Upper lobe of right lung (tissue), 1 donor: ENCODE data around the gene RAD50. TPM values are rescaled to one million over a fixed set of nuclear protein-coding genes. Genes with fewer than 3 reads are reported as not detected.
"Not testable (repeated sequence)": the region's sequence is repeated elsewhere in the genome, so short reads cannot be mapped to it uniquely, and the experiment has no call there.

Experiments
- ATAC-seq: fragments of 200-7000 bp; cut with Tn5 transposase; one replicate; pipeline ENCODE4 v1.9.1; 2020; ENCODE audit warnings: mild to moderate bottlenecking, moderate library complexity
- DNase-seq: peaks from one replicate; pipeline ENCODE4 v3.0.0-alpha.2; 2020
- H3K27ac ChIP-seq: fragments of 200-600 bp; one replicate; pipeline ENCODE4 v1.8.0; 2022
- H3K27me3 ChIP-seq: fragments of 200-600 bp; one replicate; pipeline ENCODE4 v1.8.0; 2022; ENCODE audit warnings: mild to moderate bottlenecking
- H3K36me3 ChIP-seq: fragments of 200-600 bp; one replicate; pipeline ENCODE4 v1.8.0; 2022
- H3K4me1 ChIP-seq: fragments of 200-600 bp; one replicate; pipeline ENCODE4 v1.8.0; 2022
- H3K4me3 ChIP-seq: fragments of 200-600 bp; one replicate; pipeline ENCODE4 v1.8.0; 2022; ENCODE audit warnings: mild to moderate bottlenecking
- H3K9me3 ChIP-seq: fragments of 200-600 bp; one replicate; pipeline ENCODE4 v1.8.0; 2022
- CTCF ChIP-seq: fragments of 200-600 bp; IDR thresholded peaks from one replicate; pipeline ENCODE4 v1.8.0; 2022; ENCODE audit warnings: antibody characterized with exemption
- intact Hi-C: fragments of 100-400 bp; cut with DNase I; formaldehyde crosslinking; loops from one replicate; pipeline ENCODE4 v1.11.0; 2022
- total RNA-seq: library from RNA; stranded (reverse); fragmentation: NEBNext Ultra II Directional; extraction: Animal tissue kit (Norgen Biotek cat#: 25700); gene quantifications from one replicate; pipeline ENCODE4 v1.2.1, GENCODE V29; 2021
- donor health status: DM: no; HTN: yes; CAD: no; lungs with severe emphysema.

Gene RAD50
- total RNA-seq, 1 donor from 2014 or later: 32.8 TPM

GRCh38 chr5:132629230-132629944, 72.6 kb downstream of the RAD50 start:
- ATAC-seq (no peak), DNase-seq (no peak)
- no peaks in the 10 kb centered on the region for H3K9me3 ChIP-seq
- H3K4me3 ChIP-seq: no peak overlapping the region
- no peak for TF ChIP-seq CTCF
- intact Hi-C loops: no loop called here
- H3K36me3 ChIP-seq: peaks cover 19% of the 10 kb centered on the region
- no peaks in the 10 kb centered on the region for H3K27me3 ChIP-seq
- H3K27ac ChIP-seq: no peak overlapping the region
- no peaks in the 10 kb centered on the region for H3K4me1 ChIP-seq

DNA sequence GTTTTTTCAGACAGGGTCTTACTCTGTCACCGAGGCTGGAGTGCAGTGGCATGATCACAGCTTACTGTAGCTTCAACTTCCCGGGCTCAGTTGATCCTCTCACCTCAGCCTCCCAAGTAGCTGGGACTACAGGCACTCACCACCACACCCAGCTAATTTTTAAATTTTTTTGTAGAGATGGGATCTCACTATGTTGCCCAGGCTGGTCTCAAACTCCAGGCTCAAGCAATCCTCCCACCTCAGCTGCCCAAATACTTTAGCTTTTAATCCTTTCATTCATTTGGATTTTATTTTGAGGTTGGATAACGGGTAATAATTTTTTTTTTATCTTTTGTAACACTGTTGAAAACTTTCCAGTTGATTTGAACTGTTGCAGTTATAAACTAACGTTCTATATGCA, 76.8 kb downstream of the RAD50 start:
- ATAC-seq, DNase-seq, H3K9me3 ChIP-seq, H3K4me1 ChIP-seq, H3K27ac ChIP-seq, H3K27me3 ChIP-seq, intact Hi-C loops, H3K4me3 ChIP-seq: not testable (repeated sequence)
- H3K36me3 ChIP-seq: peaks cover 40% of the 10 kb centered on the region

GRCh38 chr5:132635873-132636272, 79.1 kb downstream of the RAD50 start:
- Histone ChIP-seq H3K36me3 (peaks cover 55% of the 10 kb centered on the region), H3K27me3 (no peaks in the 10 kb centered on the region), H3K4me1 (no peaks in the 10 kb centered on the region), H3K27ac (no peak overlapping the region), H3K9me3 (no peaks in the 10 kb centered on the region), H3K4me3 (no peak overlapping the region)
- TF ChIP-seq CTCF: no peak
- intact Hi-C loops: no loop called here
- DNase-seq (no peak), ATAC-seq (no peak)

GRCh38 chr5:132637241-132637640, 80.5 kb downstream of the RAD50 start:
- Histone ChIP-seq H3K4me3 (no peak overlapping the region), H3K9me3 (no peaks in the 10 kb centered on the region), H3K36me3 (peaks cover 69% of the 10 kb centered on the region), H3K27ac (no peak overlapping the region), H3K4me1 (no peaks in the 10 kb centered on the region), H3K27me3 (no peaks in the 10 kb centered on the region)
- intact Hi-C loops: no loop called here
- ATAC-seq (no peak), DNase-seq (no peak)
- TF ChIP-seq CTCF: no peak

DNA sequence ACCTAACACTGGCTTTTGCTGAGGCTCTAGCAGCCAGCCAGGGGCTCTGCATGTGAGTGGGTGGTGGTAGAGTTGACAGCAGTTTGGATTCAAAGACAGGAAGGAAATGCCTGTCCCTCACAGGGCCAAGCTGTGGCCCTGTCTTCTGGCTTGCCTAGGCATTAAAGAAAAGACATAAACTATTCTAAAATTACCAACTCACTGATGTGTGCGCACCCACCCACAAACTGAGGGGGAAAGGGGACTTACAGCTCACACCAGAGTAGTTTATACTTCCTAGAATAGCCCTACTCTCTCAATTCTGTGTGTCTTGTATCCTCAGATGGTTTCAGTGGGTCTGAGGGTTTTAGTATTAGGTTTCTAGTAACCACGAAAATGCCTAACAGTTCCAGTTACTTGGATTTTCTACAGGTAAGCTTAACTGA, 82.9 kb downstream of the RAD50 start:
- TF ChIP-seq CTCF: no peak
- Histone ChIP-seq H3K4me3 (no peak overlapping the region), H3K36me3 (peaks cover 80% of the 10 kb centered on the region), H3K4me1 (no peaks in the 10 kb centered on the region), H3K9me3 (no peaks in the 10 kb centered on the region), H3K27ac (no peak overlapping the region), H3K27me3 (no peaks in the 10 kb centered on the region)
- DNase-seq (no peak), ATAC-seq (no peak)
- intact Hi-C loops: no loop called here

DNA sequence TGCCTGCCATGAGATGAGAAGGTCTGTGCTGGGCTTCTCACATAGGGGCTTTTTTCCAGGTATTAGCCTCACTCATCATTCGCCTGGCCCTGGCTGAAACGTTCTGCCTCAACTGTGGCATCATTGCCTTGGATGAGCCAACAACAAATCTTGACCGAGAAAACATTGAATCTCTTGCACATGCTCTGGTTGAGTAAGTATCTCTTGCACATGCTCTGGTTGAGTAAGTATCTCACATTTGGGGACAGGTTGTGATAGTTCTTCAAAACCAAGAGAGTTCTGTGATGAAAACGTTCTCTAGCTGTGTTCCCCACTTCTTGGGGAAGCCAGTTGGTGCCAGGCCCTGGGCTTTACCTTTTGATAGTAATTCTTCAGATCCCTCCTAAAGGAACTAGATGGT, 83.8 kb downstream of the RAD50 start:
- no peak for TF ChIP-seq CTCF
- intact Hi-C loops: no loop called here
- ATAC-seq: no peak
- Histone ChIP-seq H3K9me3 (no peaks in the 10 kb centered on the region), H3K4me1 (no peaks in the 10 kb centered on the region), H3K27ac (no peak overlapping the region), H3K4me3 (no peak overlapping the region), H3K27me3 (no peaks in the 10 kb centered on the region), H3K36me3 (peaks cover 75% of the 10 kb centered on the region)
- no peak for DNase-seq
